ENCODE measurements around the gene TEDDM1.

DNA sequence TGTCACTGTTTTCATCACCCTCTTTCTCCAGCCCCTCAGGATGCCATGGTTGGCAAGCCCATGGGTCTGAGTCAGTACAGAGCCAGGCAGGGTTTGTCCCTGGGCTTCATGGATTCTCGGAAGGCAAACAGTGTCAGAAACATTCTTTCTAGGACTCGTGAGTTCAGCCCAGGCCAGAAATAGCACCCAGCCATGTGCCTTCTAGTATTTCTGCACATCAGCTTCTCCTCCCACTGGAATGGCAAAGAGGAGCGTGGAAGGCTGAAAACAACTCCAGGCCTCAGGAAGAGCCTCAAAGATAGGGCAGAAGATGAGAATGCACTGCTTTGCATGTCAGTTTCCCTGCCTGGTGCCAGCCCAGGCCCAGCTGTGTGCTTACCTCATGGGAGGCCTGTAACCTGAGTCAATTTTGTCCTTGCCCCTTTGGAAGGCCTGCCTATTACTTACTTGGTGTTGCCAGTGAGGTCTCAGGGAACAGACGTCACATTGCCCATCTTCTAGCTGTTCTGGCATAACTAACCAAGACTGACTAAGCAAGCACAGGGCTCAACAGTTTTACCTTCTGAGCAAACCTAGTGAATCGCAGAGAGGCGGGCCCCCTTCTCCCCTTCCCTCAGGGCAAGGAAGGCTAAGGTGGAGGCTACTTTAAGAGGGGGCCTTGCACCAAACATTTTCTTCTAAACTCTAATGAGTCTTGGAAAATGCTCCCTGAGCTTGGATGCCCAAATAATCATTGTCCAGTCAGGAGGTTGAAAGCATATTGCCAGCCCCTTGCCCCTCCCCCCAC lies 51.3 kb downstream of the TEDDM1 start:
- no peak for TF ChIP-seq POLR2A (IDR thresholded peaks at IDR 0.05)
- TF ChIP-seq, protein P1, sequence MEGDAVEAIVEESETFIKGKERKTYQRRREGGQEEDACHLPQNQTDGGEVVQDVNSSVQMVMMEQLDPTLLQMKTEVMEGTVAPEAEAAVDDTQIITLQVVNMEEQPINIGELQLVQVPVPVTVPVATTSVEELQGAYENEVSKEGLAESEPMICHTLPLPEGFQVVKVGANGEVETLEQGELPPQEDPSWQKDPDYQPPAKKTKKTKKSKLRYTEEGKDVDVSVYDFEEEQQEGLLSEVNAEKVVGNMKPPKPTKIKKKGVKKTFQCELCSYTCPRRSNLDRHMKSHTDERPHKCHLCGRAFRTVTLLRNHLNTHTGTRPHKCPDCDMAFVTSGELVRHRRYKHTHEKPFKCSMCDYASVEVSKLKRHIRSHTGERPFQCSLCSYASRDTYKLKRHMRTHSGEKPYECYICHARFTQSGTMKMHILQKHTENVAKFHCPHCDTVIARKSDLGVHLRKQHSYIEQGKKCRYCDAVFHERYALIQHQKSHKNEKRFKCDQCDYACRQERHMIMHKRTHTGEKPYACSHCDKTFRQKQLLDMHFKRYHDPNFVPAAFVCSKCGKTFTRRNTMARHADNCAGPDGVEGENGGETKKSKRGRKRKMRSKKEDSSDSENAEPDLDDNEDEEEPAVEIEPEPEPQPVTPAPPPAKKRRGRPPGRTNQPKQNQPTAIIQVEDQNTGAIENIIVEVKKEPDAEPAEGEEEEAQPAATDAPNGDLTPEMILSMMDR (IDR thresholded peaks at IDR 0.05) = no peak

Data from thyroid gland (tissue), 4 donors.